K562 (cell line): ENCODE data around the gene USP49. TPM values are rescaled to one million over a fixed set of nuclear protein-coding genes. Genes with fewer than 3 reads are reported as not detected.
A peak's percentile ranks its signal among the peaks of the same experiment; 100 is the strongest.

Experiments used
- ARID1B ChIP-seq: fragments of 450-650 bp; IDR thresholded peaks from 2 replicates; pipeline ENCODE4 v1.6.1; 2016; ENCODE audit warnings: antibody characterized with exemption, mild to moderate bottlenecking, inconsistent platforms
- CEBPB ChIP-seq: fragments of 450-650 bp; IDR thresholded peaks from 2 replicates; pipeline ENCODE4 v1.6.1; 2016; ENCODE audit warnings: missing genetic modification characterization, missing compliant biosample characterization
- COPS2 ChIP-seq: fragments of 450-650 bp; conservative IDR thresholded peaks from 2 replicates; pipeline ENCODE4 v1.6.1; 2016; ENCODE audit warnings: mild to moderate bottlenecking, moderate library complexity
- DMBX1 ChIP-seq: fragments of 250-450 bp; sonication (Bioruptor Pico); IDR thresholded peaks from 2 replicates; pipeline ENCODE4 v1.8.0; 2022; ENCODE audit warnings: inconsistent platforms, mild to moderate bottlenecking, moderate library complexity, borderline replicate concordance
- JUN ChIP-seq, 2 experiments: sonication (generic) in 1 of 2; formaldehyde crosslinking in 1 of 2; IDR thresholded peaks; 2 replicates each; pipeline versions ENCODE4 v1.6.1 to v1.8.0; 2012 to 2022; ENCODE audit warnings: borderline replicate concordance in 2 of 2, mild to moderate bottlenecking in 2 of 2, improper control_type of control experiment in 1 of 2, low read depth in 1 of 2, low read length in 1 of 2, missing genetic modification reagents in 1 of 2
- KDM4B ChIP-seq, 2 experiments: fragments of 450-650 bp in 1 of 2; sonication (generic) in 1 of 2; IDR thresholded peaks; 2 replicates each; pipeline ENCODE4 v1.6.1; 2016 to 2017; ENCODE audit warnings: borderline replicate concordance in 2 of 2, antibody characterized with exemption in 1 of 2, low read depth in 1 of 2, mild to moderate bottlenecking in 1 of 2
- KHSRP ChIP-seq: fragments of 450-650 bp; IDR thresholded peaks from 2 replicates; pipeline ENCODE4 v1.6.1; 2017
- L3MBTL2 ChIP-seq: fragments of 450-650 bp; IDR thresholded peaks from 2 replicates; pipeline ENCODE4 v1.6.1; 2016; ENCODE audit warnings: mild to moderate bottlenecking, moderate library complexity
- LCOR ChIP-seq: sonication (generic); formaldehyde crosslinking; IDR thresholded peaks from 2 replicates; pipeline ENCODE4 v1.8.0; 2022; ENCODE audit warnings: mild to moderate bottlenecking, missing genetic modification reagents
- MYBL2 ChIP-seq, 2 experiments: fragments of 450-650 bp in 1 of 2; sonication (generic) in 1 of 2; formaldehyde crosslinking in 1 of 2; IDR thresholded peaks; 2 replicates each; pipeline versions ENCODE4 v1.6.1 to v1.8.1; 2017 to 2022; ENCODE audit warnings: borderline replicate concordance in 1 of 2, inconsistent platforms in 1 of 2, low read depth in 1 of 2, mild to moderate bottlenecking in 1 of 2, missing genetic modification reagents in 1 of 2, moderate library complexity in 1 of 2
- MYNN ChIP-seq, 2 experiments: sonication (generic); formaldehyde crosslinking in 1 of 2; IDR thresholded peaks; 2 replicates each; pipeline versions ENCODE4 v1.5.0 to v1.6.1; 2016 to 2020; ENCODE audit warnings: antibody characterized with exemption in 1 of 2, missing genetic modification reagents in 1 of 2
- NFE2 ChIP-seq: IDR thresholded peaks from 2 replicates; pipeline ENCODE4 v1.6.1; 2014; ENCODE audit warnings: antibody characterized with exemption, low read depth
- NR2C2 ChIP-seq, 2 experiments: fragments of 200-800 bp in 1 of 2; sonication (Bioruptor generic) in 1 of 2; sonication (generic) in 1 of 2; formaldehyde crosslinking in 1 of 2; IDR thresholded peaks; 2 replicates each; pipeline versions ENCODE4 v1.6.1 to v1.8.0; 2016 to 2022; ENCODE audit warnings: mild to moderate bottlenecking in 1 of 2, missing compliant biosample characterization in 1 of 2, missing genetic modification characterization in 1 of 2, missing genetic modification reagents in 1 of 2
- PTBP1 ChIP-seq: fragments of 200-400 bp; formaldehyde crosslinking; IDR thresholded peaks from 2 replicates; pipeline ENCODE4 v1.6.1; 2017; ENCODE audit warnings: low read depth, low read length
- RCOR1 ChIP-seq, 2 experiments: IDR thresholded peaks; 2 replicates each; pipeline ENCODE4 v1.6.1; 2012; ENCODE audit warnings: low read depth in 2 of 2, low read length in 2 of 2, borderline replicate concordance in 1 of 2, improper control_type of control experiment in 1 of 2
- SLC30A9 ChIP-seq: fragments of 250-450 bp; sonication (Bioruptor Pico); IDR thresholded peaks from 2 replicates; pipeline ENCODE4 v1.8.0; 2022; ENCODE audit warnings: mild to moderate bottlenecking, moderate library complexity
- SREBF1 ChIP-seq: fragments of 150-350 bp; IDR thresholded peaks from 2 replicates; pipeline ENCODE4 v1.6.1; 2014; ENCODE audit warnings: antibody characterized with exemption, low read depth, low read length, borderline replicate concordance
- ZKSCAN1 ChIP-seq: fragments of 150-350 bp; IDR thresholded peaks from 2 replicates; pipeline ENCODE4 v1.6.1; 2016; ENCODE audit warnings: low read depth, low read length
- ZNF384 ChIP-seq: IDR thresholded peaks from 2 replicates; pipeline ENCODE4 v1.6.1; 2012; ENCODE audit warnings: low read depth, low read length, improper control_type of control experiment
- ZNF780A ChIP-seq: fragments of 250-450 bp; sonication (Bioruptor Pico); IDR thresholded peaks from 2 replicates; pipeline ENCODE4 v1.5.0; 2021; ENCODE audit warnings: mild to moderate bottlenecking
- polyA plus RNA-seq, 8 experiments: library from polyadenylated mRNA; depleted of rRNA in 4 of 8; stranded (reverse) in 5 of 8; unstranded in 3 of 8; fragments of >200 nt; fragmentation: Nextera tagmentation in 2 of 8; fragmentation: Illumina TruSeq in 1 of 8; extraction: Ambion mirVana in 2 of 8; extraction: Trizol in 1 of 8; gene quantifications; 2 replicates each; pipeline versions ENCODE4 v1.2.1 to v1.2.3, GENCODE V29; 2011 to 2014; ENCODE audit warnings: inconsistent platforms in 1 of 8, missing spikeins in 1 of 8
- total RNA-seq, 7 experiments: library from RNA; depleted of rRNA in 6 of 7; stranded (reverse); fragments of >200 nt in 6 of 7; fragmentation: Illumina TruSeq in 2 of 7; extraction: Trizol in 2 of 7; gene quantifications; 2 replicates each; pipeline versions ENCODE4 v1.2.1 to v1.2.3, GENCODE V29; 2011 to 2021; ENCODE audit warnings: low replicate concordance in 1 of 7
- TF ChIP-seq, protein P1 (sequence below): fragments of 150-350 bp; IDR thresholded peaks from 2 replicates; pipeline ENCODE4 v1.6.1; 2014; ENCODE audit warnings: low read depth, mild to moderate bottlenecking, low read length, borderline replicate concordance
- TF ChIP-seq, protein P2 (sequence below): fragments of 450-650 bp; formaldehyde crosslinking; IDR thresholded peaks from 2 replicates; pipeline ENCODE4 v1.4.0; 2022; ENCODE audit warnings: missing genetic modification characterization

The USP49 gene
- total and polyA plus RNA-seq, 9 of the 15 experiments (the other 6 are each of a cell fraction or from before 2014, with no cell fraction given), result 1.0 to 9.9 (median 6.5) TPM

DNA sequence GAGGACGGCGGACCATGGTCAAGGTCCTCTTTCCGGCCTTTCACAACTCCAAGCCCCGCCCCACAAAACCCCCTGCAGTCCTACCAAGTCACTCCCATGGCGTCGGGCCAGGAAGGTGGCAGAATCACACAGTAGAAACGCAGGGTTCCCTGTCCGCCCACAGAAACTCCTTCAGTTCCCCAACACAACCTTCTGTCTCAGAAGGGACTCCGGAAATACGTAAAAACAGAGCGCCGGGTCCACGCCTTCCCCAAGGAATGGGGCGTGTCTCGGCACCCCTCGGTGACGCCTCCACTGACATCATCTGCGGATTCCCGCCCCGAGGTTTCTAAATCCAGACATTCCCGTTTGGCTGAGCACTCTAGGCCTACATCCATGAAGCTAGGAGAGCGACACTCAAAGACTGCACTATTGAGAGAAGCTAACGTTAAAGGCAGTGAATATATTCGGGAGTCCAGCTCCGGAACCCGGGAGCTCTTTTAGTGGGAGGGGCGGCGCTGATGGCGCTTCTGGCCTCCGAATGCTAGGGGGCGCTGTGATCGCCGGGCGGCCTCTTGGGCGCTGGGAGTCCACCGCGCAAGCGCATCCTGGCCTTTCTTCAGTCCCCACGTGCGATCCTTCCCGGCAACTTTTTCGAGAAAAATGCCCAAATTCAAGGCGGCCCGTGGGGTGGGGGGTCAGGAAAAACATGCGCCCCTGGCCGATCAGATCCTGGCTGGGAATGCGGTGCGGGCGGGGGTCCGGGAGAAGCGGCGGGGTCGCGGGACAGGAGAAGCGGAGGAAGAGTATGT is 25.9 kb upstream of the USP49 start, which contains the start of the genes BYSL and MED20 (continued):
- no peak for TF ChIP-seq ZNF384
- TF ChIP-seq, protein P1, sequence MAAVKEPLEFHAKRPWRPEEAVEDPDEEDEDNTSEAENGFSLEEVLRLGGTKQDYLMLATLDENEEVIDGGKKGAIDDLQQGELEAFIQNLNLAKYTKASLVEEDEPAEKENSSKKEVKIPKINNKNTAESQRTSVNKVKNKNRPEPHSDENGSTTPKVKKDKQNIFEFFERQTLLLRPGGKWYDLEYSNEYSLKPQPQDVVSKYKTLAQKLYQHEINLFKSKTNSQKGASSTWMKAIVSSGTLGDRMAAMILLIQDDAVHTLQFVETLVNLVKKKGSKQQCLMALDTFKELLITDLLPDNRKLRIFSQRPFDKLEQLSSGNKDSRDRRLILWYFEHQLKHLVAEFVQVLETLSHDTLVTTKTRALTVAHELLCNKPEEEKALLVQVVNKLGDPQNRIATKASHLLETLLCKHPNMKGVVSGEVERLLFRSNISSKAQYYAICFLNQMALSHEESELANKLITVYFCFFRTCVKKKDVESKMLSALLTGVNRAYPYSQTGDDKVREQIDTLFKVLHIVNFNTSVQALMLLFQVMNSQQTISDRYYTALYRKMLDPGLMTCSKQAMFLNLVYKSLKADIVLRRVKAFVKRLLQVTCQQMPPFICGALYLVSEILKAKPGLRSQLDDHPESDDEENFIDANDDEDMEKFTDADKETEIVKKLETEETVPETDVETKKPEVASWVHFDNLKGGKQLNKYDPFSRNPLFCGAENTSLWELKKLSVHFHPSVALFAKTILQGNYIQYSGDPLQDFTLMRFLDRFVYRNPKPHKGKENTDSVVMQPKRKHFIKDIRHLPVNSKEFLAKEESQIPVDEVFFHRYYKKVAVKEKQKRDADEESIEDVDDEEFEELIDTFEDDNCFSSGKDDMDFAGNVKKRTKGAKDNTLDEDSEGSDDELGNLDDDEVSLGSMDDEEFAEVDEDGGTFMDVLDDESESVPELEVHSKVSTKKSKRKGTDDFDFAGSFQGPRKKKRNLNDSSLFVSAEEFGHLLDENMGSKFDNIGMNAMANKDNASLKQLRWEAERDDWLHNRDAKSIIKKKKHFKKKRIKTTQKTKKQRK, result no peak
- TF ChIP-seq PTBP1, result no peak
- peak; percentile 66 for TF ChIP-seq NFE2
- TF ChIP-seq COPS2, result no peak
- TF ChIP-seq ZNF780A (CRISPR knock-in tag), result no peak
- TF ChIP-seq KHSRP, result peak; percentile 97
- TF ChIP-seq CEBPB (tag), result peak; percentile 89
- no peak for TF ChIP-seq SLC30A9
- no peak for TF ChIP-seq MYBL2 (IDR thresholded peaks at IDR 0.05; ENCODE audit: low read depth)
- TF ChIP-seq MYBL2 (CRISPR knock-in tag; IDR thresholded peaks at IDR 0.05; ENCODE audit: borderline replicate concordance), result no peak
- peak; percentile 91 for TF ChIP-seq L3MBTL2
- TF ChIP-seq DMBX1 (CRISPR knock-in tag), result no peak
- no peak for TF ChIP-seq SREBF1
- TF ChIP-seq KDM4B (IDR thresholded peaks at IDR 0.05; ENCODE audit: borderline replicate concordance in 2 of 2, low read depth in 1 of 2), result peak in 1 of 2 experiments; percentile 87; a peak in 1 of 4 replicates
- TF ChIP-seq ARID1B, result peak; percentile 10; the same call in 1 of the 2 replicates
- TF ChIP-seq RCOR1 (IDR thresholded peaks at IDR 0.05; ENCODE audit: borderline replicate concordance in 1 of 2, low read depth in 2 of 2, low read length in 2 of 2), result no peak; a peak in 1 of 4 replicates
- TF ChIP-seq ZKSCAN1, result peak; percentile 55; the same call in 1 of the 2 replicates
- peak; percentile 40; the same call in 1 of the 2 replicates for TF ChIP-seq LCOR
- peak; percentile 79; the same call in 1 of the 2 replicates for TF ChIP-seq JUN (IDR thresholded peaks at IDR 0.05; ENCODE audit: borderline replicate concordance, low read depth, low read length)
- no peak for TF ChIP-seq JUN (CRISPR knock-in tag; IDR thresholded peaks at IDR 0.05; ENCODE audit: borderline replicate concordance)
- TF ChIP-seq, protein P2, sequence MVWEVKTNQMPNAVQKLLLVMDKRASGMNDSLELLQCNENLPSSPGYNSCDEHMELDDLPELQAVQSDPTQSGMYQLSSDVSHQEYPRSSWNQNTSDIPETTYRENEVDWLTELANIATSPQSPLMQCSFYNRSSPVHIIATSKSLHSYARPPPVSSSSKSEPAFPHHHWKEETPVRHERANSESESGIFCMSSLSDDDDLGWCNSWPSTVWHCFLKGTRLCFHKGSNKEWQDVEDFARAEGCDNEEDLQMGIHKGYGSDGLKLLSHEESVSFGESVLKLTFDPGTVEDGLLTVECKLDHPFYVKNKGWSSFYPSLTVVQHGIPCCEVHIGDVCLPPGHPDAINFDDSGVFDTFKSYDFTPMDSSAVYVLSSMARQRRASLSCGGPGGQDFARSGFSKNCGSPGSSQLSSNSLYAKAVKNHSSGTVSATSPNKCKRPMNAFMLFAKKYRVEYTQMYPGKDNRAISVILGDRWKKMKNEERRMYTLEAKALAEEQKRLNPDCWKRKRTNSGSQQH (CRISPR knock-in tag), result peak; percentile 54
- 0 out of 2 replicates have a peak, but pooled peaks have one; percentile 50 for TF ChIP-seq NR2C2 (CRISPR knock-in tag; IDR thresholded peaks at IDR 0.05)
- peak; percentile 85 for TF ChIP-seq NR2C2 (tag; IDR thresholded peaks at IDR 0.05)
- 0 out of 2 replicates have a peak, but pooled peaks have one; percentile 54 for TF ChIP-seq MYNN (IDR thresholded peaks at IDR 0.05)
- no peak for TF ChIP-seq MYNN (CRISPR knock-in tag; IDR thresholded peaks at IDR 0.05)
